GM12891 (cell line): ENCODE measurements around the gene PHYHD1.

Experiments
- PAX5 ChIP-seq: IDR thresholded peaks from 2 replicates; pipeline ENCODE4 v1.6.1; 2011; ENCODE audit warnings: low read length, moderate library complexity, mild to moderate bottlenecking; ENCODE audit not compliant: insufficient read depth, severe bottlenecking
- POLR2A ChIP-seq: IDR thresholded peaks from 2 replicates; pipeline ENCODE4 v1.6.1; 2011; ENCODE audit warnings: low read depth, low read length, control low read depth
- POLR2AphosphoS5 ChIP-seq: IDR thresholded peaks from 2 replicates; pipeline ENCODE4 v1.6.1; 2011; ENCODE audit warnings: low read depth, low read length, control low read depth
- POU2F2 ChIP-seq: IDR thresholded peaks from 2 replicates; pipeline ENCODE4 v1.6.1; 2011; ENCODE audit warnings: low read depth, mild to moderate bottlenecking, control low read depth, low read length, moderate library complexity
- SPI1 ChIP-seq: IDR thresholded peaks from 2 replicates; pipeline ENCODE4 v1.6.1; 2011; ENCODE audit warnings: low read depth, low read length, control low read depth
- TAF1 ChIP-seq: IDR thresholded peaks from 2 replicates; pipeline ENCODE4 v1.6.1; 2011; ENCODE audit warnings: low read depth, low read length, control low read depth

DNA sequence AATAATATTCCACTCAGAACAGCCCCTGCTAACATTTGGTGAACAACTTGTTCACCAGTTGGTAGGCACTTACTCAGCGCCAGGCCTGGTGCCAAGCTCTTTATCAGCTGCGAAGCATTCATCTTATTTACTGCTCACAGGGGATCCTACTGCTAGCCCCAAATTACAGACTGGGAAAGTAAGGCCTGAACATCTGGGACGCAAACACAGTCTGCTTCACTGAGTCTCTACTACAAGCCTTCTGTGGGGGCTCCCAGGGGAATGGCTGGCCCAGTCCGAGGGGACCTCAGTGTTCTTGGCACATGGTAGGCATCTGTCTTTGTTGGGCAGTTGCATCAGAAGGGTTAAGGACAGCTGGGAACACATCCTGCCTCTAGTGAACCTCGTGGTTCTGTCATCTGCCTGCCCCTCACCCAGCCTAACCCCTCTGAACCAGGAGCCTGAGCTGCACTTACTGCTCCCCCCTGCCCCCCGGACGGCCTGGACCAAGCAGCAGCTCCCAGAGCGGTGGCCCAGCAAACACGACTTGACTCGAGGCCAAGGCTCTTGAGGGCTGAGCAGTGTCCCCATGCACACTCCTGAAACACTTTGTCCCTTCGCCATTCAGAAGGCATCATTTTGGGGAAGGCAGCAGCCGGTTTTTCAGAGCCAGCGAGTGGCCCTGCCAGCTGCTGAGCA, at the start of gene PHYHD1:
- TF ChIP-seq POLR2A (no peak), TAF1 (no peak), PAX5 (no peak), POLR2AphosphoS5 (no peak), POU2F2 (no peak), SPI1 (no peak)
